ENCODE results near the gene WDR90. TPM values are rescaled to one million over a fixed set of nuclear protein-coding genes. Genes with fewer than 3 reads are reported as not detected.
A peak's percentile ranks its signal among the peaks of the same experiment; 100 is the strongest.

WDR90 gene
- total and polyA plus RNA-seq, 7 donors, result 4.0 to 9.7 (median 8.0) TPM

- no peaks in the 10 kb centered on the region for H3K27me3 ChIP-seq (ENCODE audit: insufficient read depth in 3 of 3, low read length in 2 of 3)
- H3K4me3 ChIP-seq, result no peak overlapping the region
- no peak for TF ChIP-seq CTCF (IDR thresholded peaks at IDR 0.05)
- WGBS, 3 donors, result 87 to 93% (median 91%) methylated on average over 13 of the region's 13 CpGs
- intact Hi-C loops (cut with DNase I), result no loop called here
- peaks cover 0 to 24% of the 10 kb centered on the region in 2 donors for H3K36me3 ChIP-seq (ENCODE audit: insufficient read depth in 1 of 2, low read depth in 1 of 2)
- ATAC-seq (no peak), DNase-seq (no peak)
- peaks cover 15% of the 10 kb centered on the region for H3K4me1 ChIP-seq
- no peaks in the 10 kb centered on the region for H3K9me3 ChIP-seq
- no peak overlapping the region for H3K27ac ChIP-seq
Observed at GRCh38 chr16:666572-666971, 17.4 kb downstream of the WDR90 start.

GRCh38 chr16:667113-667779, 18.1 kb downstream of the WDR90 start:
- intact Hi-C loops (cut with DNase I), result no loop called here
- 74 to 81% (median 74%) methylated on average over 22 of the region's 22 CpGs for WGBS, 3 donors
- Histone ChIP-seq H3K36me3 (ENCODE audit: insufficient read depth in 1 of 2, low read depth in 1 of 2) (peaks cover 0 to 31% of the 10 kb centered on the region in 2 donors), H3K9me3 (no peaks in the 10 kb centered on the region), H3K4me3 (peak overlapping the region; percentile 98), H3K27me3 (ENCODE audit: insufficient read depth in 3 of 3, low read length in 2 of 3) (no peaks in the 10 kb centered on the region), H3K4me1 (peaks cover 14% of the 10 kb centered on the region), H3K27ac (peak overlapping the region; percentile 89)
- DNase-seq (no peak), ATAC-seq (no peak)
- no peak for TF ChIP-seq CTCF (IDR thresholded peaks at IDR 0.05)

GRCh38 chr16:667780-668518, 18.8 kb downstream of the WDR90 start, which contains the start of gene RHOT2:
Gene RHOT2, plus strand, starts transcription at chr16:668132. Its CDS starts 68 bp downstream, at chr16:668200.
- TF ChIP-seq CTCF (IDR thresholded peaks at IDR 0.05), result peak; percentile 85
- peak within 1 kb of the TSS; percentile 89 for H3K27ac ChIP-seq
- WGBS, 3 donors, result 0% methylated on average over 48 to 78 of the region's 78 CpGs
- peaks cover 3 to 38% of the 10 kb centered on the region in 2 donors for H3K36me3 ChIP-seq (ENCODE audit: insufficient read depth in 1 of 2, low read depth in 1 of 2)
- H3K4me1 ChIP-seq, result peaks cover 14% of the 10 kb centered on the region
- peak within 1 kb of the TSS; percentile 98 for H3K4me3 ChIP-seq
- DNase-seq, result peak; percentile 96 to 97
- intact Hi-C loops (cut with DNase I), result no loop called here
- no peaks in the 10 kb centered on the region for H3K27me3 ChIP-seq (ENCODE audit: insufficient read depth in 3 of 3, low read length in 2 of 3)
- H3K9me3 ChIP-seq, result no peaks in the 10 kb centered on the region
- peak; percentile 95 to 98 (median 96) for ATAC-seq

GRCh38 chr16:668519-669171, 19.5 kb downstream of the WDR90 start:
- intact Hi-C loops (cut with DNase I), result no loop called here
- WGBS, 3 donors, result 4 to 6% (median 6%) methylated on average over 45 to 50 of the region's 50 CpGs
- ATAC-seq (peak in 2 of 4 donors; percentile 1 to 15), DNase-seq (no peak)
- peaks cover 14% of the 10 kb centered on the region for H3K4me1 ChIP-seq
- H3K27me3 ChIP-seq (ENCODE audit: insufficient read depth in 3 of 3, low read length in 2 of 3), result no peaks in the 10 kb centered on the region
- H3K36me3 ChIP-seq (ENCODE audit: insufficient read depth in 1 of 2, low read depth in 1 of 2), result peaks cover 4 to 45% of the 10 kb centered on the region in 2 donors
- H3K27ac ChIP-seq, result peak overlapping the region; percentile 89
- TF ChIP-seq CTCF (IDR thresholded peaks at IDR 0.05), result no peak
- H3K4me3 ChIP-seq, result peak overlapping the region; percentile 98
- no peaks in the 10 kb centered on the region for H3K9me3 ChIP-seq

Data from psoas muscle (tissue), 8 donors.